H1 (cell line): ENCODE results near the gene TLNRD1. TPM values are rescaled to one million over a fixed set of nuclear protein-coding genes. Genes with fewer than 3 reads are reported as not detected.

Experiments
- CTCF ChIA-PET: fragments of 300-600 bp; sonication (Branson Sonifier 250); formaldehyde crosslinking; loops from one replicate; lab custom pipeline; 2021; ENCODE audit not compliant: partially characterized antibody; lab: Charles Lee
- POLR2A ChIA-PET: fragments of 300-600 bp; sonication (Branson Sonifier 250); formaldehyde crosslinking; loops from one replicate; lab custom pipeline; 2021; ENCODE audit warnings: inconsistent platforms; ENCODE audit not compliant: partially characterized antibody; lab: Charles Lee
- DNase-seq, 2 experiments: peaks; one replicate each; pipeline versions ENCODE4 v3.0.0 to v3.0.0-alpha.2; 2010 to 2022; ENCODE audit warnings: low spot score in 2 of 2, low read depth in 1 of 2, mixed read lengths in 1 of 2
- FAIRE-seq: peaks from 2 replicates; lab custom pipeline; 2011; peaks lifted over from hg19 to GRCh38; lab: Jason Lieb, UNC
- H2AFZ ChIP-seq: 2 replicates; pipeline ENCODE4 v1.8.1; 2012; ENCODE audit warnings: low read length, inconsistent platforms
- H2AK5ac ChIP-seq: 2 replicates; pipeline ENCODE4 v1.6.1; 2013; ENCODE audit warnings: low read depth, low read length
- H2BK120ac ChIP-seq: replicated peaks from 2 replicates; pipeline ENCODE3; 2013; ENCODE audit warnings: low read depth, low read length, inconsistent platforms
- H2BK12ac ChIP-seq: 2 replicates; pipeline ENCODE4 v1.6.1; 2013; ENCODE audit warnings: low read depth, low read length
- H2BK15ac ChIP-seq: 2 replicates; pipeline ENCODE4 v1.6.1; 2013; ENCODE audit warnings: low read length
- H2BK20ac ChIP-seq: 2 replicates; pipeline ENCODE4 v1.6.1; 2013; ENCODE audit warnings: low read length
- H2BK5ac ChIP-seq: 2 replicates; pipeline ENCODE4 v1.6.1; 2013; ENCODE audit warnings: low read depth, low read length
- H3K14ac ChIP-seq: 2 replicates; pipeline ENCODE4 v1.6.1; 2013; ENCODE audit warnings: inconsistent platforms; ENCODE audit not compliant: insufficient read length
- H3K18ac ChIP-seq: 2 replicates; pipeline ENCODE4 v1.6.1; 2013; ENCODE audit warnings: low read length; ENCODE audit errors: extremely low read depth
- H3K23ac ChIP-seq: 2 replicates; pipeline ENCODE4 v1.6.1; 2013; ENCODE audit warnings: inconsistent platforms; ENCODE audit not compliant: insufficient read length
- H3K23me2 ChIP-seq: 2 replicates; pipeline ENCODE4 v1.6.1; 2013; ENCODE audit warnings: low read depth, low read length
- H3K27ac ChIP-seq: 2 replicates; pipeline ENCODE4 v1.6.1; 2011; ENCODE audit warnings: low read depth, low read length, inconsistent platforms
- H3K27me3 ChIP-seq, 4 experiments: replicated peaks in 1 of 4; 1 replicate in 1 of 4; 2 replicates in 3 of 4; pipeline versions ENCODE4 v1.6.1 to v1.8.1; 2011 to 2013; ENCODE audit warnings: low read length in 3 of 4, mild to moderate bottlenecking in 3 of 4, inconsistent platforms in 2 of 4, mixed read lengths in 2 of 4, moderate library complexity in 1 of 4; ENCODE audit not compliant: control insufficient read depth in 3 of 4, insufficient read depth in 3 of 4; ENCODE audit errors: extremely low read depth in 1 of 4
- H3K36me3 ChIP-seq, 4 experiments: 2 replicates each; pipeline versions ENCODE4 v1.6.1 to v1.8.1; 2011 to 2013; ENCODE audit warnings: mild to moderate bottlenecking in 4 of 4, low read length in 3 of 4, moderate library complexity in 2 of 4, control low read depth in 1 of 4, inconsistent platforms in 1 of 4; ENCODE audit not compliant: insufficient read depth in 4 of 4, control insufficient read depth in 2 of 4
- H3K4ac ChIP-seq: replicated peaks from 2 replicates; pipeline ENCODE3; 2013; ENCODE audit warnings: low read length, low read depth, mixed read lengths, inconsistent platforms; ENCODE audit not compliant: insufficient read length
- H3K4me1 ChIP-seq, 4 experiments: replicated peaks in 1 of 4; 1 replicate in 1 of 4; 2 replicates in 3 of 4; pipeline versions ENCODE4 v1.6.1 to v1.8.1; 2011 to 2013; ENCODE audit warnings: low read length in 3 of 4, inconsistent platforms in 2 of 4, mixed read lengths in 1 of 4; ENCODE audit not compliant: insufficient read depth in 4 of 4, control insufficient read depth in 3 of 4
- H3K4me2 ChIP-seq, 2 experiments: 2 replicates each; pipeline versions ENCODE4 v1.6.1 to v1.8.1; 2011 to 2013; ENCODE audit warnings: low read depth in 2 of 2, low read length in 2 of 2, control low read depth in 1 of 2, inconsistent platforms in 1 of 2, mild to moderate bottlenecking in 1 of 2; ENCODE audit not compliant: insufficient read depth in 1 of 2
- H3K4me3 ChIP-seq, 4 experiments: fragments of 200-600, 300-600 bp in 1 of 4; sonication (generic), shearing (Covaris generic), sonication (Bioruptor Twin) in 1 of 4; 2 replicates each; pipeline versions ENCODE4 v1.5.1 to v1.8.1; 2011 to 2016; ENCODE audit warnings: low read length in 4 of 4, low read depth in 3 of 4, control low read depth in 2 of 4, inconsistent platforms in 2 of 4, mild to moderate bottlenecking in 2 of 4, mixed read lengths in 1 of 4, moderate library complexity in 1 of 4; ENCODE audit not compliant: insufficient read depth in 2 of 4; ENCODE audit errors: extremely low read depth in 1 of 4
- H3K56ac ChIP-seq: replicated peaks from 2 replicates; pipeline ENCODE3; 2013; ENCODE audit warnings: low read depth, mild to moderate bottlenecking, mixed read lengths, low read length, inconsistent platforms; ENCODE audit not compliant: insufficient read length
- H3K79me1 ChIP-seq: 2 replicates; pipeline ENCODE4 v1.6.1; 2013; ENCODE audit warnings: low read depth, low read length, control low read depth
- H3K79me2 ChIP-seq, 2 experiments: 2 replicates each; pipeline versions ENCODE4 v1.6.1 to v1.8.1; 2012 to 2013; ENCODE audit warnings: low read length in 2 of 2, mild to moderate bottlenecking in 2 of 2, inconsistent platforms in 1 of 2; ENCODE audit not compliant: insufficient read depth in 2 of 2, control insufficient read depth in 1 of 2
- H3K9ac ChIP-seq, 4 experiments: replicated peaks in 1 of 4; 1 replicate in 1 of 4; 2 replicates in 3 of 4; pipeline versions ENCODE4 v1.6.1 to v1.8.1; 2011 to 2013; ENCODE audit warnings: low read depth in 3 of 4, low read length in 3 of 4, control low read depth in 2 of 4, mild to moderate bottlenecking in 2 of 4, moderate library complexity in 2 of 4, inconsistent platforms in 1 of 4; ENCODE audit errors: extremely low read depth in 1 of 4
- H3K9me3 ChIP-seq, 2 experiments: 2 replicates each; pipeline versions ENCODE4 v1.6.1 to v1.8.1; 2012 to 2013; ENCODE audit warnings: mild to moderate bottlenecking in 2 of 2, moderate library complexity in 2 of 2, control low read depth in 1 of 2, inconsistent platforms in 1 of 2, low read depth in 1 of 2, low read length in 1 of 2, mixed read lengths in 1 of 2; ENCODE audit not compliant: insufficient read depth in 2 of 2
- H4K20me1 ChIP-seq, 2 experiments: replicated peaks in 1 of 2; 2 replicates each; pipeline versions ENCODE3 to v1.8.1; 2011 to 2013; ENCODE audit warnings: inconsistent platforms in 2 of 2, low read length in 2 of 2, mild to moderate bottlenecking in 1 of 2; ENCODE audit not compliant: insufficient read depth in 2 of 2, control insufficient read depth in 1 of 2
- H4K5ac ChIP-seq: 2 replicates; pipeline ENCODE4 v1.6.1; 2013; ENCODE audit warnings: low read length, low read depth, mixed read lengths, inconsistent platforms; ENCODE audit not compliant: insufficient read length
- H4K8ac ChIP-seq: 2 replicates; pipeline ENCODE4 v1.8.0; 2013; ENCODE audit warnings: mild to moderate bottlenecking, moderate library complexity, low read length, inconsistent platforms; ENCODE audit not compliant: insufficient read depth; ENCODE audit errors: extremely low read depth
- H4K91ac ChIP-seq: replicated peaks from 2 replicates; pipeline ENCODE3; 2013; ENCODE audit warnings: low read length, mixed read lengths, inconsistent platforms; ENCODE audit not compliant: insufficient read length
- ASH2L ChIP-seq: fragments of 200-600, 300-600 bp; sonication (generic); IDR thresholded peaks from one replicate; pipeline ENCODE4 v1.7.1; 2017; ENCODE audit warnings: low read length
- BACH1 ChIP-seq: IDR thresholded peaks from 2 replicates; pipeline ENCODE4 v1.6.1; 2012; ENCODE audit warnings: low read length, improper control_type of control experiment
- CHD1 ChIP-seq: IDR thresholded peaks from 2 replicates; pipeline ENCODE4 v1.6.1; 2012; ENCODE audit warnings: low read depth, low read length, improper control_type of control experiment
- CTBP2 ChIP-seq: IDR thresholded peaks from 2 replicates; pipeline ENCODE4 v1.7.0; 2011; ENCODE audit warnings: borderline replicate concordance, mild to moderate bottlenecking, moderate library complexity, mixed read lengths, low read length; ENCODE audit not compliant: insufficient read depth, insufficient read length
- FOSL1 ChIP-seq: IDR thresholded peaks from 2 replicates; pipeline ENCODE4 v1.6.1; 2011; ENCODE audit warnings: mild to moderate bottlenecking, low read depth, low read length, moderate library complexity; ENCODE audit not compliant: insufficient read depth
- GTF2F1 ChIP-seq: IDR thresholded peaks from 2 replicates; pipeline ENCODE4 v1.6.1; 2012; ENCODE audit warnings: low read depth, low read length, improper control_type of control experiment, borderline replicate concordance
- HDAC6 ChIP-seq: IDR thresholded peaks from one replicate; pipeline ENCODE4 v1.7.1; 2012; ENCODE audit warnings: low read depth, mild to moderate bottlenecking, inconsistent platforms, low read length, moderate library complexity
- KDM4A ChIP-seq: IDR thresholded peaks from one replicate; pipeline ENCODE4 v1.7.1; 2012; ENCODE audit warnings: low read depth, mild to moderate bottlenecking, moderate library complexity, low read length, inconsistent platforms; ENCODE audit not compliant: severe bottlenecking
- RBBP5 ChIP-seq: IDR thresholded peaks from 2 replicates; pipeline ENCODE4 v1.7.1; 2012; ENCODE audit warnings: low read depth, mild to moderate bottlenecking, inconsistent platforms, low read length, moderate library complexity, borderline replicate concordance
- RFX5 ChIP-seq: IDR thresholded peaks from 2 replicates; pipeline ENCODE4 v1.6.1; 2011; ENCODE audit warnings: low read depth, low read length, improper control_type of control experiment, borderline replicate concordance
- SIRT6 ChIP-seq: IDR thresholded peaks from one replicate; pipeline ENCODE4 v1.7.1; 2012; ENCODE audit warnings: low read length, inconsistent platforms
- TAF1 ChIP-seq: IDR thresholded peaks from 2 replicates; pipeline ENCODE4 v1.6.1; 2011; ENCODE audit warnings: mild to moderate bottlenecking, low read depth, low read length
- TEAD4 ChIP-seq: IDR thresholded peaks from 2 replicates; pipeline ENCODE4 v1.6.1; 2012; ENCODE audit warnings: low read depth, low read length, inconsistent platforms, mixed read lengths
- WGBS, 2 experiments: shearing (Covaris generic) in 1 of 2; methylation state at CpG; one replicate each; pipeline versions ENCODE4 v1.1.6 to v1.1.7; 2013 to 2015; ENCODE audit warnings: low lambda C conversion rate in 2 of 2, mixed read lengths in 2 of 2, inconsistent platforms in 1 of 2, low coverage in 1 of 2, missing lambda C conversion rate in 1 of 2; ENCODE audit not compliant: insufficient replicate concordance in 2 of 2, insufficient coverage in 1 of 2, insufficient read length in 1 of 2; ENCODE audit errors: extremely low coverage in 1 of 2, missing lambda C conversion rate in 1 of 2; 5-methylcytosine and 5-hydroxymethylcytosine counted together
- polyA plus RNA-seq, 7 experiments: library from polyadenylated mRNA; depleted of rRNA in 3 of 7; stranded (reverse) in 5 of 7; unstranded in 2 of 7; fragments of >200 nt in 5 of 7; fragments of 200-250 nt in 2 of 7; gene quantifications; 1 replicate in 5 of 7; 2 replicates in 1 of 7; 4 replicates in 1 of 7; pipeline versions ENCODE4 v1.2.1 to v1.2.3, GENCODE V29; 2011 to 2013; ENCODE audit warnings: missing spikeins in 2 of 7, mixed read lengths in 2 of 7
- total RNA-seq: library from RNA; stranded (reverse); fragmentation: NEBNext Ultra II Directional; extraction: Animal tissue kit (Norgen Biotek cat#: 25700); gene quantifications from 2 replicates; pipeline ENCODE4 v1.2.1, GENCODE V29; 2021
- TF ChIP-seq, protein P1 (sequence below): IDR thresholded peaks from 2 replicates; pipeline ENCODE4 v1.6.1; 2011; ENCODE audit warnings: low read length, improper control_type of control experiment

The TLNRD1 gene
- total and polyA plus RNA-seq, 2 of the 8 experiments (the other 6 are each of a cell fraction or from before 2014, with no cell fraction given): 12.2 to 20.5 TPM

DNA sequence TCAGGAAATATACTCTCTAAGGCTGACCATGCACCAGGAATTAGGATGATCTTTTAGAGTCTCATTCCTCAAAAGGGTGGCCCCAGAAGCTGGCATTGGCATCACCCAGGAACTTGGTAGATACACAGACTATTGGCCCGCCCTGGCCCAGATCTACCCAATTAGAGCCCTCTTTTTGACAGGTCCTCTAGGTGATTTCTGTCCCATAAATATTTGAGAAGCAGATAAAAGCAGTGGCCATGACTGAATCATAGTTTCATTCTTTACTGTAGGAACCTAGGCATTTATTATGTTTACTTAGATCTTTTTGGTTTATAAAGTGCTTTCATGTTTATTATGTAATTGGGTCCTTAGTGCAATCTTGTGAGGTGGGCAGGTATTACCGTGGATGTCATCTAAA, 7.6 kb downstream of the TLNRD1 start:
- FAIRE-seq (no peak), DNase-seq (no peak)
- Histone ChIP-seq H3K27ac (no peak overlapping the region), H3K14ac (no peak overlapping the region), H3K23ac (no peak overlapping the region), H3K4me3 (no peak overlapping the region), H3K4ac (no peak overlapping the region), H2BK20ac (no peak overlapping the region), H3K79me2 (no peaks in the 10 kb centered on the region), H3K9ac (no peak overlapping the region), H3K36me3 (no peaks in the 10 kb centered on the region), H2BK5ac (no peak overlapping the region), H3K4me2 (no peak overlapping the region), H3K56ac (no peak overlapping the region), H3K79me1 (no peaks in the 10 kb centered on the region; the same call in 1 of the 2 replicates), H3K18ac (no peak overlapping the region), H3K27me3 (no peaks in the 10 kb centered on the region), H2BK15ac (no peak overlapping the region), H4K20me1 (peaks cover under 1 to 2% of the 10 kb centered on the region in 2 experiments), H4K5ac (no peak overlapping the region), H3K23me2 (no peaks in the 10 kb centered on the region), H4K91ac (no peak overlapping the region), H4K8ac (no peak overlapping the region), H2AK5ac (no peak overlapping the region), H3K9me3 (no peaks in the 10 kb centered on the region), H2BK12ac (no peak overlapping the region), H2BK120ac (no peak overlapping the region), H2AFZ (no peak overlapping the region), H3K4me1 (no peaks in the 10 kb centered on the region)
- ChIA-PET POLR2A (no interaction called here), CTCF (interaction anchor here (0.8 kb wide), 1 partner anchor 258 kb away, joined by 3 read pairs; no protein-coding TSS in a partner anchor)
- 86% methylated on average over 2 of the region's 2 CpGs; no CpG with 5 or more reads in 1 of the 2 experiments for WGBS, 2 experiments
- TF ChIP-seq TEAD4: no peak
- no peak for TF ChIP-seq GTF2F1
- no peak for TF ChIP-seq CTBP2
- no peak for TF ChIP-seq SIRT6
- TF ChIP-seq, protein P1, sequence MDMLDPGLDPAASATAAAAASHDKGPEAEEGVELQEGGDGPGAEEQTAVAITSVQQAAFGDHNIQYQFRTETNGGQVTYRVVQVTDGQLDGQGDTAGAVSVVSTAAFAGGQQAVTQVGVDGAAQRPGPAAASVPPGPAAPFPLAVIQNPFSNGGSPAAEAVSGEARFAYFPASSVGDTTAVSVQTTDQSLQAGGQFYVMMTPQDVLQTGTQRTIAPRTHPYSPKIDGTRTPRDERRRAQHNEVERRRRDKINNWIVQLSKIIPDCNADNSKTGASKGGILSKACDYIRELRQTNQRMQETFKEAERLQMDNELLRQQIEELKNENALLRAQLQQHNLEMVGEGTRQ: no peak
- no peak for TF ChIP-seq FOSL1
- TF ChIP-seq HDAC6: no peak
- no peak for TF ChIP-seq TAF1
- no peak for TF ChIP-seq BACH1
- TF ChIP-seq RBBP5: no peak
- TF ChIP-seq ASH2L: no peak
- TF ChIP-seq KDM4A: no peak
- no peak for TF ChIP-seq RFX5
- no peak for TF ChIP-seq CHD1
